HepG2 (cell line): Measurements from ENCODE around the gene SNRNP48. TPM values are rescaled to one million over a fixed set of nuclear protein-coding genes. Genes with fewer than 3 reads are reported as not detected.

ENCODE experiments used
- ATAC-seq: fragments of 200-7000 bp; cut with Tn5 transposase; 3 replicates; pipeline ENCODE4 v1.9.1; 2020; ENCODE audit warnings: mild to moderate bottlenecking, moderate library complexity
- BruUV-seq: library from RNA; stranded (reverse); fragments of 400-500 nt; replicated peaks from 2 replicates; lab custom pipeline; 2021; lab: Mats Ljungman, UMichigan
- CTCF ChIA-PET: fragments of 300-600 bp; formaldehyde crosslinking; extraction: SDS; loops from one replicate; lab custom pipeline; 2021; ENCODE audit warnings: low total read pairs, inconsistent platforms, low intra/inter-chr PET ratio; lab: Yijun Ruan, JAX
- POLR2A ChIA-PET: fragments of 350-600 bp; sonication (Branson Sonifier 250); formaldehyde crosslinking; loops from one replicate; lab custom pipeline; 2020; ENCODE audit warnings: antibody characterized with exemption, inconsistent platforms; lab: Yijun Ruan, JAX
- DNase-seq: peaks from one replicate; pipeline ENCODE4 v3.0.0-alpha.2; 2015; ENCODE audit warnings: low spot score
- FAIRE-seq: peaks from 3 replicates; lab custom pipeline; 2011; peaks lifted over from hg19 to GRCh38; lab: Jason Lieb, UNC
- H2AFZ ChIP-seq: one replicate; pipeline ENCODE4 v1.6.1; 2011; ENCODE audit warnings: low read length, inconsistent platforms
- H3K27ac ChIP-seq: fragments of 300-600 bp; 3 replicates; pipeline ENCODE4 v1.8.0; 2011; ENCODE audit warnings: mixed run types, mild to moderate bottlenecking, mixed read lengths, low read length, inconsistent platforms; ENCODE audit not compliant: insufficient read depth; ENCODE audit errors: extremely low read length
- H3K27me3 ChIP-seq, 2 experiments: fragments of 200-600 bp in 1 of 2; 2 replicates in 1 of 2; 3 replicates in 1 of 2; pipeline versions ENCODE4 v1.6.0 to v1.8.0; 2011; ENCODE audit warnings: low read length in 2 of 2, mild to moderate bottlenecking in 2 of 2, moderate library complexity in 2 of 2, inconsistent platforms in 1 of 2; ENCODE audit not compliant: insufficient read depth in 2 of 2, control insufficient read depth in 1 of 2
- H3K36me3 ChIP-seq, 2 experiments: fragments of 200-600 bp in 1 of 2; replicated peaks in 1 of 2; 2 replicates in 1 of 2; 3 replicates in 1 of 2; pipeline versions ENCODE4 v1.5.1 to v1.8.0; 2011; ENCODE audit warnings: low read length in 2 of 2, inconsistent platforms in 1 of 2; ENCODE audit not compliant: insufficient read depth in 2 of 2, control insufficient read depth in 1 of 2
- H3K4me1 ChIP-seq: 2 replicates; pipeline ENCODE4 v1.5.1; 2012; ENCODE audit warnings: low read length, inconsistent platforms; ENCODE audit not compliant: insufficient read depth
- H3K4me2 ChIP-seq: 2 replicates; pipeline ENCODE4 v1.6.0; 2011; ENCODE audit warnings: low read depth, low read length, inconsistent platforms
- H3K4me3 ChIP-seq, 3 experiments: fragments of 200-600 bp in 1 of 3; sonication (generic), shearing (Covaris generic) in 1 of 3; replicated peaks in 1 of 3; 2 replicates each; pipeline ENCODE4 v1.5.1; 2011 to 2016; ENCODE audit warnings: low read length in 3 of 3, inconsistent platforms in 2 of 3, low read depth in 2 of 3, mild to moderate bottlenecking in 2 of 3, control low read depth in 1 of 3, mixed read lengths in 1 of 3; ENCODE audit not compliant: insufficient read depth in 1 of 3
- H3K79me2 ChIP-seq: one replicate; pipeline ENCODE4 v1.6.1; 2011; ENCODE audit warnings: low read length, inconsistent platforms; ENCODE audit not compliant: insufficient read depth
- H3K9ac ChIP-seq: 2 replicates; pipeline ENCODE4 v1.6.0; 2011; ENCODE audit warnings: mild to moderate bottlenecking, low read depth, low read length, inconsistent platforms; ENCODE audit not compliant: insufficient read depth
- H3K9me3 ChIP-seq: 2 replicates; pipeline ENCODE4 v1.5.1; 2012; ENCODE audit warnings: mild to moderate bottlenecking, low read length
- H4K20me1 ChIP-seq: 2 replicates; pipeline ENCODE4 v1.6.0; 2011; ENCODE audit warnings: inconsistent platforms, mild to moderate bottlenecking, low read length, moderate library complexity; ENCODE audit not compliant: insufficient read depth
- MAFF ChIP-seq: IDR thresholded peaks from 2 replicates; pipeline ENCODE4 v1.6.1; 2011; ENCODE audit warnings: low read depth, low read length, improper control_type of control experiment
- MAFK ChIP-seq, 2 experiments: IDR thresholded peaks in 1 of 2; conservative IDR thresholded peaks in 1 of 2; 2 replicates each; pipeline ENCODE4 v1.6.1; 2011; ENCODE audit warnings: improper control_type of control experiment in 2 of 2, low read length in 2 of 2
- PAX8 ChIP-seq: sonication (generic); formaldehyde crosslinking; IDR thresholded peaks from 2 replicates; pipeline ENCODE4 v1.8.0; 2022; ENCODE audit warnings: mild to moderate bottlenecking, missing genetic modification reagents, borderline replicate concordance
- PHF20 ChIP-seq: sonication (generic); formaldehyde crosslinking; IDR thresholded peaks from 2 replicates; pipeline ENCODE4 v1.5.0; 2020; ENCODE audit warnings: mild to moderate bottlenecking, missing genetic modification reagents
- SNRNP70 ChIP-seq: fragments of 200-400 bp; formaldehyde crosslinking; IDR thresholded peaks from 2 replicates; pipeline ENCODE4 v1.6.1; 2017; ENCODE audit warnings: mild to moderate bottlenecking, low read depth, low read length, moderate library complexity
- WGBS: methylation state at CpG from one replicate; pipeline ENCODE4 v1.1.6; 2017; ENCODE audit warnings: low lambda C conversion rate; 5-methylcytosine and 5-hydroxymethylcytosine counted together
- in situ Hi-C: cut with HindIII; loops from 2 replicates; pipeline ENCODE4 v1.10.0; 2017; ENCODE audit warnings: low pct_unique_long_range_greater_than_20kb; ENCODE audit not compliant: extremely low pct_ligation_motif_present
- intact Hi-C: fragments of 100-400 bp; cut with micrococcal nuclease; formaldehyde crosslinking; loops from one replicate; pipeline ENCODE4 v1.10.0; 2022; ENCODE audit not compliant: unreplicated experiment
- polyA plus RNA-seq, 8 experiments: library from polyadenylated mRNA; depleted of rRNA in 3 of 8; stranded (reverse) in 7 of 8; unstranded in 1 of 8; fragments of >200 nt; fragmentation: Illumina TruSeq in 4 of 8; extraction: Trizol in 4 of 8; gene quantifications; 2 replicates each; pipeline versions ENCODE4 v1.2.1 to v1.2.3, GENCODE V29; 2011 to 2016; ENCODE audit warnings: low read depth in 4 of 8, missing spikeins in 1 of 8, mixed read lengths in 1 of 8; ENCODE audit not compliant: insufficient read depth in 1 of 8
- total RNA-seq, 5 experiments: library from RNA; depleted of rRNA; stranded (reverse); fragments of >200 nt; fragmentation: Illumina TruSeq; extraction: Trizol; gene quantifications; 2 replicates each; pipeline ENCODE4 v1.2.3, GENCODE V29; 2016; ENCODE audit warnings: low read depth in 1 of 5

Gene SNRNP48
- total and polyA plus RNA-seq, 2 of the 13 experiments (the other 11 are each of a cell fraction or from before 2014, with no cell fraction given) = 17.5 to 47.5 TPM

DNA sequence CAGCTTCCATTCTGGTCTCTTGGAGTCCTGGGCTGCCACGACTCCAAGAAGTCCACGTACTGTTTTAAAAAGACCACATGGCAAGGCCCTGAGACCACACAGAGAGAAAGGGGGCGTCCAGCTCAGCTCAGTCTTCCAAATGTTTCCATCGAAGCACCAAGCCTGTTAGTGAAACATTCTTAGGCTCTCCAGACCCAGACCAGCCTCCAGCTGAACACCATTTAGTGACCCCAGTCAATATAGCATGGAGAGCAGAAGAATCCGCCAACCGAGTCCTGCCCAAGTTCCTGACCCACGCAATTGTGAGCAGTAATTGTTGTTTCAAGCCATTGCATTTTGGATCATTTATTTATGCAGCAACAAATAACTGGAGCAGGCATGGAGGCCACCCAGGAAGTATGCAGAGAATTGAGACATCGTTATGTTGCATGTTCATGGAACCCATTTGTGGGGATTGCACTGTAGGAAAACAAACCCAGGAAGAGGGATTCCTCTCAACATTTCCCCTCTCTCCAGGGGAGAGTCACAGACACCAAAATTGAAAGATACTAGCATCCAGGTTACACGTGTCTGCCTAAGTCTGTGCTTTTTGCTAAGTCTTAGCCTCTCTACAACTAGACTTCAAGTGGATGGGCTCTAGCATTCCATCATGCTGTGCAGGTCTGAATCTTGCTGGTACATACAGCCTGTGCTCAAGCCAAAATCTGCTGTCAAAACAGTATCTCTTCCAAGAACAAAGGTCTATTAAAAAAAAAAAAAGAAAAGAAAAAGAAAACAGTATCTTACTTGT lies 42.7 kb downstream of the SNRNP48 start:
- no TSS peak for BruUV-seq
- DNase-seq (no peak), FAIRE-seq (no peak), ATAC-seq (no peak)
- no peak overlapping the region for H3K27ac ChIP-seq
- POLR2A ChIA-PET = no interaction called here
- H3K9me3 ChIP-seq = no peaks in the 10 kb centered on the region
- H3K4me2 ChIP-seq = no peak overlapping the region
- no peaks in the 10 kb centered on the region for H3K79me2 ChIP-seq
- 27% methylated on average over 9 of the region's 9 CpGs for WGBS
- H3K36me3 ChIP-seq = no peaks in the 10 kb centered on the region
- intact Hi-C loops (no loop called here), in situ Hi-C loops (no loop called here)
- no peak overlapping the region for H3K4me3 ChIP-seq
- H3K4me1 ChIP-seq = no peaks in the 10 kb centered on the region
- TF ChIP-seq PAX8 (CRISPR knock-in tag) = no peak
- TF ChIP-seq PHF20 (CRISPR knock-in tag) = 0 out of 2 replicates have a peak, but pooled peaks have one; percentile 23
- H2AFZ ChIP-seq = no peak overlapping the region
- CTCF ChIA-PET = no interaction called here
- no peaks in the 10 kb centered on the region for H4K20me1 ChIP-seq
- H3K27me3 ChIP-seq = peaks cover 0 to 6% of the 10 kb centered on the region in 2 experiments; a peak in 1 of 5 replicates
- no peak overlapping the region for H3K9ac ChIP-seq

DNA sequence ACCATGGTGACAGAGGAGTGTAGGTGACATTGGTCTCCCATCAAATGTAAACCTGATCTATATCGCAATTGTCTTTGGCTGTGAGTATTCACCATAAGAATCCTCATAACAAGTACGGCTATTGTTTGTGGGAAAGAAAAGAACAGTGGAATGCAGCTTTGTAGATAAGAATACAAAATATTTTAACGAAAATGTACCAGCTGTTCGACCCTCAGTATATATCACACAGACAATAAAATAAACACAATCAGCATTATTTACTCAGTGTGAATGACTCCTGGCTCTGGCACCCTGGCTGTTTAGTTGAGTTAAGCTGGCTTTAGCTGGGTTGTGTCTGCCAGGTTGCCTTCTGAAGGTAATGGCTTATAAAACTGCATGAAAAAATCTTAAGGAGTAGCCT lies 43.4 kb downstream of the SNRNP48 start:
- WGBS = 35% methylated on average over 4 of the region's 4 CpGs
- no peaks in the 10 kb centered on the region for H3K36me3 ChIP-seq
- in situ Hi-C loops = no loop called here
- BruUV-seq = no TSS peak
- no peaks in the 10 kb centered on the region for H3K9me3 ChIP-seq
- H3K4me2 ChIP-seq = no peak overlapping the region
- no peak overlapping the region for H2AFZ ChIP-seq
- FAIRE-seq = no peak
- H4K20me1 ChIP-seq = no peaks in the 10 kb centered on the region
- TF ChIP-seq MAFF (peak; percentile 83), SNRNP70 (no peak), MAFK (conservative IDR thresholded peaks at IDR 0.05 in 1 of 2, IDR thresholded peaks at IDR 0.05 in 1 of 2; ENCODE audit: low read length in 2 of 2) (peak; percentile 86 to 87)
- TF ChIP-seq, all 625 proteins: peak for 2
- CTCF ChIA-PET = no interaction called here
- Histone ChIP-seq H3K27ac (no peak overlapping the region), H3K79me2 (no peaks in the 10 kb centered on the region), H3K27me3 (peaks cover 0 to 6% of the 10 kb centered on the region in 2 experiments; a peak in 1 of 5 replicates), H3K9ac (no peak overlapping the region), H3K4me3 (no peak overlapping the region), H3K4me1 (no peaks in the 10 kb centered on the region)
- intact Hi-C loops = no loop called here
- POLR2A ChIA-PET = no interaction called here
- ATAC-seq (no peak), DNase-seq (no peak)
